Airway epithelial cell (primary cell): Measurements from ENCODE around the gene STK38L. TPM values are rescaled to one million over a fixed set of nuclear protein-coding genes. Genes with fewer than 3 reads are reported as not detected.

ENCODE experiments used
- total RNA-seq: library from RNA; depleted of rRNA; stranded (reverse); fragments of >200 nt; gene quantifications from 2 replicates; pipeline ENCODE4 v1.2.3, GENCODE V29; 2015

Gene STK38L
- 33.6 and 38.9 TPM in 2 replicates for total RNA-seq

DNA sequence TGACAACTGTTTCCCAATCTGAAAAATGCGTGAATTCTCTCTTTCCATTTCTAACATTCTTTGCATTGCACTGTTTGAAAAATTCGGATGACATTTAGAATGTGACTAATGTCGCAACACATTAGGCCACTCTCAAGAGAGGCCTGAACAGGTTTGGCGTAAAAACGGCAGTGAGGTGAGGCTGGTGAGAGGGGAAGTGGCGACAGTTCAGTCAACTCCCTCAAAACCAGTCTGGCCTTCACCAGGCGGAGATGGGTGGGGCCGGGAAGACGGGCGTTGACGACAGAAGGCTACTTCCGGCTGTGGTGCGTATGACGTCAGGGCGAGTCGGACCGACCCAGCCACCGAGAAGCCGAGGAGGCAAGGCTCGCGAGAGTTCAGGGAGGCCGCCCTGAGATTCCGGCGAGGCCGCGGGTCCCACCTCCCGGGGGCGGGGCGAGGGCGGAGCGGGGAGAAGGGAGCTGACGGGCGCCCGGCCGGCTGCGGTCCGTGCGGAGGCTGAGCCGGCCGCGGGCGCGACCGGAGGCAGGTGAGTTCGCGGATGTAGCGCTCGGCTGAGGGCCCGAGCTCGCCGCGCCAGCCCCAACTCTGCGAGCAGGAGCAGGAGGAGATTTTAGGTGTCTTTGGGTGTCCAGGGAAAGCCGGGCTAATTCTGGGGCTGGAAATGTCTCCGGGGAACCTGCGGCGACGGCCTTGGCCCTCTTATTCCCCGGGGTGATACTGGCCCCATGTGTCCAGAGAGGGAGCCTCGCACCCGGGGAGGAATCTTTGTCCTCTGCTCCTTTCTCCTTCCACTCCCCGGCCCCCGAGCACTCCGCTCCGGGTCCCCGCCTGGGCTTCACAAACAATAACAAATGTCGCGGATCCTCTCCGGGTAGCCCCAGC is at the start of gene STK38L:
TSS of gene STK38L (plus strand) at position 483 of the 885 bp plus-strand sequence. CDS start 53,435 bp downstream, outside the sequence.

GRCh38 chr12:27332714-27333402 is 88.8 kb downstream of the STK38L start, which contains the start of gene BMAL2:
Gene BMAL2, plus strand, starts transcription at chr12:27332836. Its CDS starts 237 bp downstream, at chr12:27333073.

Other genes starting within 250 kb of the STK38L start
- 142 and 146 TPM in 2 replicates for gene TM7SF3, start 229.9 kb upstream of the STK38L start, total RNA-seq
- 48.9 and 50.9 TPM in 2 replicates for gene MED21, start 221.7 kb upstream of the STK38L start, total RNA-seq
- gene C12orf71, start 161.7 kb upstream of the STK38L start, total RNA-seq = not detected in 2 replicates
- 30.8 and 47.3 TPM in 2 replicates for gene BMAL2, start 88.5 kb downstream of the STK38L start, total RNA-seq
- gene SMCO2, start 202.4 kb downstream of the STK38L start, total RNA-seq = 0.56 TPM in 1 of 2 replicates, not detected in the other